ENCODE results near the gene TMEM213.

GRCh38 chr7:138834583-138834982 lies 36.8 kb downstream of the TMEM213 start:
- TF ChIP-seq CTCF (IDR thresholded peaks at IDR 0.05) (no peak), POLR2AphosphoS5 (IDR thresholded peaks at IDR 0.05) (no peak), POLR2A (IDR thresholded peaks at IDR 0.05) (no peak), EP300 (IDR thresholded peaks at IDR 0.05; ENCODE audit: low read depth) (no peak)

Measured in transverse colon (tissue), 4 donors.